Measurements from ENCODE around the gene CUBN.

GRCh38 chr10:17026686-17027485 is 102.7 kb downstream of the CUBN start:
- TF ChIP-seq EZH2 (IDR thresholded peaks at IDR 0.05) (no peak), POLR2AphosphoS5 (IDR thresholded peaks at IDR 0.05; ENCODE audit: borderline replicate concordance, low read depth, low read length) (no peak)

Measured in SK-N-MC (cell line).